Inflammatory macrophage treated with lipopolysaccharide for 4 hours (primary cell): ENCODE measurements around the gene MCM3AP.
A peak's percentile ranks its signal among the peaks of the same experiment; 100 is the strongest.

Experiments used
- DNase-seq: peaks from one replicate; pipeline ENCODE4 v3.0.0-alpha.2; 2020

MCM3AP gene

DNA sequence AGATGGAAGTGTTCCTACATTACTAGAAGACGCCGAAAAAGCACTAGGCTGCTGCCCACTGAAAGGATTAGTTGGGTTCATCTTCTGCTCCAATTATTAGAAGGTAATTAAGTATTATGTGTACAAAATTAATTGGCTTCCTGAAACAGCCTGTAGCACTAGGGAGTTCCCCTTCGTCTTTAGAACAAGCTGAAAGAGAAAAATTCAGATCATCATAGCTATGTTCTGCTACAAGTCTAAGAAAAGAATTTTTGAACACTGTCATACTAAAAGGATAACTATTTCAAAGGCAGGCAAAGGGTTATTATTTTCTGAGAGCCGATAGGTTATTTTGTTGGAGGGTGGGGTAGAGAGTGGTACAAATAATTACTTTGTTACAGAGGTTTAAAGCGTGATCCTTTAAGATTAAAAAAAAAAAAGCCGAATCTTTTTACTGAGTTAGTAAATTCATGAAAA is at the start of gene MCM3AP:
Gene MCM3AP, minus strand, starts transcription at position 406 of the 456 bp plus-strand sequence. Its CDS starts 325 bp downstream, at position 81.
- peak; percentile 4 for DNase-seq

- DNase-seq = no peak
Measured at GRCh38 chr21:46334351-46335140, 49.1 kb upstream of the MCM3AP start.

DNA sequence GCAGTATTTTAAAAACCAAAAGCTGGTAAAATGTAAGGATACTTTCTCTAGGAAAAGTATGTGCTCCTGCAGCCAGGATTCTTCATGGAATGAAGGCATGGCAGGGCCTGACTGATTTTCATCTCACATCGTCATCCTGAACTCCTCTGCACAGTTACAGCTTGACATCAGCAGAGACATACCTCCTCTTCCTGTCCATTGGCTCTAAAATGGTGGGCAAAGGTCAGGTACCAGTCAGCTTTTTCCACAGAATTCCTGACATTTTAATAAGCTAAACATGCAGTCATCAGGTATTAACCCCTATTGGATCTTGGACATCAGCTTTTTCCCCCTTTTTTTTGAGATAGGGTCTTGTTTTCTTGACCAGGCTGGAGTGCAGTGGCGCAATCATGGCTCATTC is 44.4 kb upstream of the MCM3AP start:
- no peak for DNase-seq

- DNase-seq = no peak
Measured at GRCh38 chr21:46328151-46328550, 42.7 kb upstream of the MCM3AP start.

GRCh38 chr21:46327711-46328110 is 42.3 kb upstream of the MCM3AP start:
- DNase-seq = no peak

- DNase-seq = no peak
Measured at GRCh38 chr21:46326110-46326703, 40.8 kb upstream of the MCM3AP start.

- DNase-seq = peak; percentile 21
Measured at GRCh38 chr21:46325073-46325912, 39.9 kb upstream of the MCM3AP start.

DNA sequence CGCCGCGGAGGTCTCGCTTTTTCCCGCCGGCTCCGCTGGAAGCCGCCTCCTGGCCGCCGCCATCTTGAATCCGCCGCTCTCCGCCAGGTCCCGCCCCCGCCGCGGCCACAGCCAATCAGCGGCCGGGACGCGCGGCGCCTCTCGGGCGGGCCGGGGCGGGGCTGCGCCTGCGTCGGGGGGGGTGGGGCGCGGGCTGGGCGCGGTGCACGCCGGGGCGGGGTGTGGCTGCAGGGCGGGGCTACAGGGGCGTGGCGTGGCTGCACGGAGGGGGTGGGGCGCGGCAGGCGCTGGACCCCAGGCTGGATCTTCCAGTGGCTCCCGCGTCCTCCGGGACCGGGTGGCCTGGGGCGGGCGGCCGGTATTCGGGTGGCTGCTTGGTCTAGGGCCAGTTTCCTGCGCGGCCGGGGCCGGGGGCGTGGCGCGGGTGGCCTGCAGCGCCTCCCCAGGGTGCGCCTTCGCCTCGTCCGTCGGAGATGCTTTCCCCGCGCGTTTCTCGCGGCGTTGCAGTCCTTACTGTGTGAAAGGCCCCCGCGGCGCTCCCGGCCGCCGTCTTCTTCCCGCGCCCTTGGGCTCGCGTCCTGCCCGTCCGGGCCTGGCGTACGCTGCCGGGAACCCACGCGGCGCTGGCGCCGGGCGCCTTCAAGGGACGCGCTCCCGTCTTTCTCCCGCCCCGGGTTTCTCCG is 39.1 kb upstream of the MCM3AP start:
- DNase-seq = peak; percentile 87

DNA sequence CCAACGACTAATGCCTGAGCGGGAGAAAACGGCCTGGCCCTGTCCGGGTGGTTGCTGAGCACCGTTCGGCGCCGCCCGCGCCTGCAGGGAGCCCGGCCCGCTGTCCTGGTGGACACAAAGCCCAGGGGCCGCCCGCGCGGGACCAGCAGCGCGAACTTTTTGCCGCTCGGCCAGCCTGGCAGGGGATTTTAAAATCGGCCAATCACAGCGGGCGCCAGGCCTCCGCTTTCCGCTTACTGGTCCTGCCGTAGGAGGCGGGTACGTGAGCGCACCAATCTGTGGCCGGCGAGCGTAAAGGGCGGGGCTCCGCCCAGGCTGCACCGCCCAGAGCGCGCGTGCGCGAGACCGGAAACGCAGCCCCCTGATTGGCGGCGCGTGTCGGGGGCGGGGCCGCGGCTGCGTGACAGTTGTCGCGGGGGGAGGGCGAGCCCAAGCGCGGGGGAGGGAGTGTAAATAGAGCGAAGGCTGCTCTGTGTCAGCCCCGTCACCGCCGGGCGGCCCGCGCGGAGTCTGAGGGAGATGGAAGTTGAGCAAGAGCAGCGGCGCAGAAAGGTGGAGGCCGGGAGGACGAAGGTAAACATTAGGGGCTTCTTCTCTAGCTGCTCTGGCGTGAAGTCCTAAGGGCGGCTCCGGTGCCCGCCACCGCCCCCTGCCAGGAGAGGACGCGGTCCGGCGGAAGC is 38.4 kb upstream of the MCM3AP start, which contains the start of the genes C21orf58 and PCNT:
Gene C21orf58, minus strand, starts transcription at position 161 of the 680 bp plus-strand sequence. CDS start 1,132 bp downstream, outside the sequence.
Gene PCNT, plus strand, starts transcription at position 447 of the 680 bp plus-strand sequence. Its CDS starts 73 bp downstream, at position 520.
- peak; percentile 98 for DNase-seq

DNA sequence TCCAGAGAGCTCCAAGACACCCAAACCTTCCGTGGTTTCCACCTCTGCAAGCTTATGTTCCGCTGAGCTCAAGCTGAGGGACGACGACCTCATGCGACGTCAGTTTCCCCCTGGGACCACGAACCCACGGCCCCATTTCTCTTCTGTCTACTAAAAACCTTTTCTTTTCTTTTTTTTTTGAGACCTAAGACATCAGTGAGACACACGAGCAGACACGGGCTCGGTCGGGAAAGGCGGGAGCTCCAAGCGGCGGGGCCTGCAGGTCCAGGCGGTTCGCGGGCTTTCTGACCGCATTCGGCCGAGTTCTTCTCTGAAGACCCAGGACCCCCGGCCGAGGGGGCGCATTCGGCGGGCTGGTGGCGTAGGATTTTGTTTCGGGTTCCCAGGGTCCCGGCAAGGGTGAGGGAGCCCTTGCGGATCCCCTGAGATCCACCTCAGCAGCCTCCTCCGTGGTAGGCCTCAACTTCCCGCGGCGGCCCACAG is 37.9 kb upstream of the MCM3AP start:
- DNase-seq = no peak

- peak; percentile 27 for DNase-seq
Measured at GRCh38 chr21:46322351-46323226, 37.2 kb upstream of the MCM3AP start.

DNA sequence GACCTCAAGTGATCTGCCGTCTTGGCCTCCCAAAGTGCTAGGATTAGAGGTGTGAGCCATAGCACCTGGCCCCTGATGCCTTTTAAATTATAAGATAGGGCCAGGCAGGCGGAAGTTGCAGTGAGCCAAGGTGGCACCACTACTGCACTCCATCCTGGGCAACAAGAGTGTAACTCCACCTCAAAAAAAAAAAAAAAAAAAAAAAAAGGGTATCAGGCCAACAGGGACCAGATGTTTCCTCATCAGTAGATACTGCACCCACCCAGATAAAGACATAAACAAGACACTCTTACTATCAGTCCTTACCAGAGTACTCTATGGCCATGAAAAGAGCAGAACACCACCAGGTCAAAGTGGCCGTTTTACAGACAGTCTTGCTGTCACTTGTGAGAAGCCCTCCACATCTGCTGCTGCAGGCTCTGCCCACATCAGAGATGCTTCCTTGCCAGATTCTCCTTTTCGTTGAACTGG is 35.0 kb upstream of the MCM3AP start:
- DNase-seq = no peak

- DNase-seq = no peak
Measured at GRCh38 chr21:46319186-46319585, 33.8 kb upstream of the MCM3AP start.

DNA sequence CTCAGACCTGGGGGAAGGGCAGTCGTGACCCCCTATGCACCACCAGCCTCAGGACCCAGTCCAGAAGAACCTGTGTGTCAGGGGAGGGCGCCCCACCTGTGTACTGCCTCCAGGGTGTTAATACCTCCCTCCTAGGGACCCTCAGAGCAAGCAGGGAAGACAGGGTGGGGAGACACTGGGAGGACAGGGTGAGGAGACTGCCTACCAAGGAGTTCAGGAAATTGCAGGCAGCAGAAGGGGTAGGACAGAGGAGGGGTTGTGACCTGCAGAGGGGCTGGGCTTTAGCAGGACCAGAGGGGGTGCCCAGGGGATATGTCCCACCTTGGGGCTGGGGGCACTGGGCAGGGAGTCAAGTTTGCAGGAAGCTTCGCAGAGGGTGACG is 33.0 kb upstream of the MCM3AP start:
- no peak for DNase-seq

- DNase-seq = no peak
Measured at GRCh38 chr21:46317710-46318463, 32.5 kb upstream of the MCM3AP start.

DNA sequence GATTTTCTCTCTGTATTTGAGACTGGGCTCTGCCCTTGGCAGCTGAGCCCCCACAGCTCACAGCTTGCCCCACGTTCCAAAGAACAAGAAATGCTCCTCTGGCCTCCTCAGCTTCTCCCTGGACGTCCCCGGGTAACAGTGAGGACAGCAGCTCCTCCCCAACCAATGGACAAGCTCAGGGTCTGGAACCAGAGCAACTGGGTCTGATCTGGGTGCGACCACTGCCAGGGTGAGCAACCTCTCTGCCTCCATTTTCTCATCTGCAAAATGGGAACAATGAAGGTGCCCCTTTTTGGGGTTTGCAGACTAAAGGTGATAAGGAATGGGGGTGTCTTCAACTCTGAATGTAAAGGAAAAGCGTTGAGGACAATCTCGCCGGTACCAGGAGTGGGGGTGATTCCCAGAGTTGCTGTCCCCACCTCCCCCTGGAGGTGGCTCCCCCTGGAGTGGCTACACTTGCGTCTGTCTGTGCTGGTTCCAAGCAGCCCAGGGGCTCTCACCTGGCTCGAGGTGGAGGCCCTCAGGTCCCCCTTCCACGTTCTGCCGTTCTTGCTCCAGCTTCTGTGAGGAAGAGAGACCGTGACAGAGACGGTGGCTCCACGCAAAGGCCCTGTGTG is 31.4 kb upstream of the MCM3AP start:
- no peak for DNase-seq

- no peak for DNase-seq
Measured at GRCh38 chr21:46314441-46315020, 29.1 kb upstream of the MCM3AP start.

DNA sequence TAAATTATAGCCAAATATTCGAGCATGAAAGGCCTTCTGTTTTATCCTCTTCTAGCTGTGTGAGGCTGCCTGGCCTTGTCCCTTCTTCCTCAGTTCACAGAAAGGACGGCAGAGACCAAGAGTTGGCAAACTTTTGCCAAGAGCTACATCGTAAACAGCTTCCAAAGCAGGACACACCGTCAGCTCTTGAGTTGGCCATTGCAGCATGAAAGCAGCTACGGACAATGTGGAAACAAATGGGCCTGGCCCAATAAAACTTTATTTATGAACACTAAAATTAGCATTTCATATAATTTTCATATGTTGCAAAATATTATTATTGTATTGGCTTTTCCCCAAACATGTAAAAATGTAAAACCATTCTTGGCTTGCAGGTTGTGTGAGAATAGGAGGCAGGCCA is 27.5 kb upstream of the MCM3AP start:
- no peak for DNase-seq

DNA sequence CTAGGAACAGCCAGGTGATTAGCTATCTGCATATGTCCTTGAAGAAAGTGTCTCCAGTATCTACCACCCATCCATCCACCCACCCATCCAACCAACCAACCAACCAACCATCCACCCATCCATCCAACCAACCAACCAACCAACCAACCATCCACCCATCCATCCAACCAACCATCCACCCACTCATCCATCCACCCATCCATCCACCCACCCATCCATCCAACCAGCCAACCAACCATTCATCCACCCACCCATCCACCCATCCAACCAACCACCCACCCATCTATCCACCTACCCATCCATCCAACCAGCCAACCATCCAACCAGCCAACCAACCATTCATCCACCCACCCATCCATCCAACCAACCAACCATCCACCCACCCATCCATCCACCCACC is 26.2 kb upstream of the MCM3AP start:
- DNase-seq = no peak
